COLO829 (cell line): ENCODE data around the gene RTN1.
A peak's percentile ranks its signal among the peaks of the same experiment; 100 is the strongest.

Source experiments
- DNase-seq: peaks from one replicate; pipeline ENCODE4 v3.0.0; 2012; ENCODE audit warnings: low spot score

The RTN1 gene, protein sequence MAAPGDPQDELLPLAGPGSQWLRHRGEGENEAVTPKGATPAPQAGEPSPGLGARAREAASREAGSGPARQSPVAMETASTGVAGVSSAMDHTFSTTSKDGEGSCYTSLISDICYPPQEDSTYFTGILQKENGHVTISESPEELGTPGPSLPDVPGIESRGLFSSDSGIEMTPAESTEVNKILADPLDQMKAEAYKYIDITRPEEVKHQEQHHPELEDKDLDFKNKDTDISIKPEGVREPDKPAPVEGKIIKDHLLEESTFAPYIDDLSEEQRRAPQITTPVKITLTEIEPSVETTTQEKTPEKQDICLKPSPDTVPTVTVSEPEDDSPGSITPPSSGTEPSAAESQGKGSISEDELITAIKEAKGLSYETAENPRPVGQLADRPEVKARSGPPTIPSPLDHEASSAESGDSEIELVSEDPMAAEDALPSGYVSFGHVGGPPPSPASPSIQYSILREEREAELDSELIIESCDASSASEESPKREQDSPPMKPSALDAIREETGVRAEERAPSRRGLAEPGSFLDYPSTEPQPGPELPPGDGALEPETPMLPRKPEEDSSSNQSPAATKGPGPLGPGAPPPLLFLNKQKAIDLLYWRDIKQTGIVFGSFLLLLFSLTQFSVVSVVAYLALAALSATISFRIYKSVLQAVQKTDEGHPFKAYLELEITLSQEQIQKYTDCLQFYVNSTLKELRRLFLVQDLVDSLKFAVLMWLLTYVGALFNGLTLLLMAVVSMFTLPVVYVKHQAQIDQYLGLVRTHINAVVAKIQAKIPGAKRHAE

GRCh38 chr14:59870277-59871165 lies at the start of gene RTN1:
TSS of gene RTN1 (minus strand) at chr14:59870776. CDS start at chr14:59870630, 146 bp downstream.
- no peak for DNase-seq

DNA sequence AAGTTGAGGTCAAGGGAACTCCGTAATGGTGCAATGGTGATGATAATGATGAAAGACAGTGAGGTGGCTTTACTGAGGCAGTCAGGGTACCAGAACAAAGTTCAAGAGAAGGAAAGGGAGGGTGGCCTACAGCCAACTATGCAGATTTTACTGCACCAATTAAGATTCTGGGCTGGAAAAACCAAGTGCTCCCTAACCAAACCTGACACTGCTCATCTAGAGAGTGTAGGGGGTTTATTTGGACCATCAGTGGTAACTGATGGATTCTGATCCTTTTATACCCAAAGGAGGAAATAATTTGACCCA lies 49.8 kb upstream of the RTN1 start:
- DNase-seq = no peak

DNA sequence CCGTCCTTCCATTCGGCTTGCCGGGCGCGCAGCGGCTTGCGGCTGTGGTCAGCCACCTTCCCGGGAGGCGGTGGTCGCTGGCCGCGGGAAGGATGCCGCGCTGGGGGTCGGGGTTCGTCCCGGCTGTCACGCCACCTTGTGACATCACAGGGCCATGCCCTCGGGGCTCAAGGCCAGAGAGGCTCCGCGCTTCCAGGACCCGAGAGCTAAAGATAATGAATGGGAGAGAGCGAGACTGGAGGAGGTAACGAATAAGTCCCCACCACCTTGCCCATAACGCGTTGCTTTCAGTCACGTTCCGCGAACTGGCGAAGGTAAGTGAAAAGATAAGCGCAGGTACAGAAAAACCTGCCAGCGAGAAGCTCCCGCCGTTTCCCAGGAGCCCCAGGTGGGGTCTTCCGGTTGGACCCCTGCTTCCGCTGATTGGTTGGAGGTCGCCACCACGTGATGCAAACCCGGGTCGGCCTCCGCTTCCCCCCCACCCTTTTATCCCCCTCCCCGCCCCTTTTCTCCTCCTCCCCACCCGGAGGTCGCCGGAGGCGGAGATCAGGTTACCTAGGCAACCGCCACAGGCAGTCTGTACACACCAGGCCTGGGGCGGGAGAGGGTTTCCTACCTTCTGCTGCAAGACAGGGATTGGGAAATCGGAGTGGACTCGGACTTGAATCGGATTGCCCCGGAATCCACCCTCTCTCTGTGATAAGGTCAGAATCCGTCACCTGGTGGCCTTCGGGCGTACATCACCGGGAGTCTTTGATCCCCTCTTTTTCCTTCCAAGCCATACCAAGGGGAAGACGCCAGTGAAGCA lies 49.2 kb upstream of the RTN1 start, which contains the start of gene LRRC9:
TSS of gene LRRC9 (plus strand) at position 575 of the 808 bp plus-strand sequence.
- DNase-seq = no peak

- DNase-seq = peak; percentile 47
Observed at GRCh38 chr14:59918824-59919569, 48.4 kb upstream of the RTN1 start.

GRCh38 chr14:59913187-59913586 lies 42.6 kb upstream of the RTN1 start:
- DNase-seq = no peak

- no peak for DNase-seq
Observed at GRCh38 chr14:59912443-59912842, 41.9 kb upstream of the RTN1 start.

DNA sequence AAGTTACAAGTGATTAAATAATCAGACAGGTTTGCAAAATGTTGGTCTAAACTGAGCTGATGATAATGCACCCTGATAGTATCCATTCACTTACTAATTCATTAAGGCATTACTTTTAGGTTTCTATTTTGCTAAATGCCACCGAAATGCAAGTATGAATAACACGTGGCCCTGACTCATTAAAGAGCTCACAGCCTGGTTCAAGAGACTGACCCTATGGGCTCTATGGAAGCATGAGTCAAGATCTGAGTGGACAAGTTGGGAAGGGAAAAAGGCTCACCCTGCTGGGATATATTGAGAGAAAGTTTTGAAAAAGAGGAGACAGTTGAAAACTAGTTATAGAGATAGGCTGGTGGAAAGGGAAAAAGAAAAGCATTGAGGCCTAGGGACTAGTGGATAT lies 34.6 kb upstream of the RTN1 start:
- peak; percentile 10 for DNase-seq

- DNase-seq = no peak
Observed at GRCh38 chr14:59904184-59904583, 33.6 kb upstream of the RTN1 start.

- DNase-seq = no peak
Observed at GRCh38 chr14:59900556-59900955, 30.0 kb upstream of the RTN1 start.

- peak; percentile 32 for DNase-seq
Observed at GRCh38 chr14:59897757-59898383, 27.3 kb upstream of the RTN1 start.

- DNase-seq = no peak
Observed at GRCh38 chr14:59895721-59896120, 25.1 kb upstream of the RTN1 start.

DNA sequence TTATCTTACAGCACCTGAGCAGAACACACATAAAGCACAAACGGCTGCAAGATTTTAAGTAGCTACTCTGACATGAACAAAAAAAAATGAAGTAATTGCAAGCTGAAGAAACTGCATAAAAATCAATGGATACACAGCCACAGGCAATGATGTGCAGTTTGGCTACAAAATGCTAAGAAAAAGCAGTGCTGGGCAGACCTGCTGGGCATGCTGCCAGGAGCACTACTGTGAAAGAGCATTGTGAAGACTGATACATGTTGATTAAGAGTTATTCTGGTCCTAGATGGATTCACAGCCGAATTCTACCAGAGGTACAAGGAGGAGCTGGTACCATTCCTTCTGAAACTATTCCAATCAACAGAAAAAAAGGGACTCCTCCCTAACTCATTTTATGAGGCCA lies 20.1 kb upstream of the RTN1 start:
- DNase-seq = no peak

GRCh38 chr14:59882957-59883356 lies 12.4 kb upstream of the RTN1 start:
- peak; percentile 22 for DNase-seq

GRCh38 chr14:59871166-59871495 lies 555 bp upstream of the RTN1 start:
- DNase-seq = no peak

GRCh38 chr14:59869381-59870255 lies 958 bp downstream of the RTN1 start:
- DNase-seq = no peak

DNA sequence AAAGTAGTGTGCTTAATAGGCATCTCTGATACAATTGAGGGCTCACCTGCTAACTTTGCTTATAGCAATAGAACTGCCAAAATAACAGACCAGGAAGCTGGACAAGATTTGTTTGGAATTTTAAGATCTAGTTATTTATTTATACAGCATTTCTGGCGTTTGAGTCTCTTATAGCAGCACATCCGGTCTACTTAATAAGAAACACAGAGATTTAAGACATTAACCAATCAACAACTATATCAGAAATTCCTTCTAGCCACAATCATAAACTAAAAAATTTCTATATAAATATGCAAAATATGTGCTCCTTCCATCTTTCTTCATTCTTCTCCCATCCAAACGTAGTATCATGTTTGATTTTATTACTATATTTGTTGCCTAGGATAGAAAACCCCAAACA lies 2.6 kb downstream of the RTN1 start:
- no peak for DNase-seq

- DNase-seq = no peak
Observed at GRCh38 chr14:59863806-59864525, 6.6 kb downstream of the RTN1 start.

GRCh38 chr14:59857328-59857727 lies 13.2 kb downstream of the RTN1 start:
- DNase-seq = no peak

DNA sequence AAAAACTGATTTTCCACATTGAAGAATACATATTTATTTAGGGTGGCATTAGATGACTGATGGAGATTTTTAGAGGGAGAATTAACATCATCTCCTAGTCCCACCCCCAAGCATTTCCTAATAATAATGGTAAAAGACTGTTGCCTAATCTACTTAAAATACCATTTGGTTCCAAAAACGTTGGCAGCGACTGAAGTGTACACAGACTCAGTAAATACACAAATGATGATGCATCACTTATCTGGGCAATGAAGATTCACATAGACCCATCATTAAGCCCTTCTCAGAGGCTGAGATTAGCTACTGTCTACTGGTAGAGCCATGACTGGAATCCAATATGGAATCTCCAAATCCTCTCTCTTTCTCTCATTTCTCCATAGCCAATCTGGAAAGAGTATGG lies 18.2 kb downstream of the RTN1 start:
- no peak for DNase-seq
